Lung microvascular endothelial cell (primary cell): ENCODE data around the gene TLE4. TPM values are rescaled to one million over a fixed set of nuclear protein-coding genes. Genes with fewer than 3 reads are reported as not detected.
"Not testable (repeated sequence)": the region's sequence is repeated elsewhere in the genome, so short reads cannot be mapped to it uniquely, and the experiment has no call there.

Experiments
- DNase-seq, 2 donors: peaks; one replicate each; pipeline versions ENCODE4 v3.0.0 to v3.0.0-alpha.2; 2010; ENCODE audit warnings: low read depth in 2 of 2
- total RNA-seq: library from RNA; depleted of rRNA; stranded (reverse); fragments of >200 nt; gene quantifications from 2 replicates; pipeline ENCODE4 v1.2.1, GENCODE V29; 2014

The TLE4 gene
- total RNA-seq, 1 donor from 2014 or later: 16.9 TPM

GRCh38 chr9:79603222-79603920 is 31.6 kb downstream of the TLE4 start:
- DNase-seq: no peak

GRCh38 chr9:79604149-79604548 is 32.4 kb downstream of the TLE4 start:
- DNase-seq: no peak

- no peak for DNase-seq
These were observed 33.3 kb downstream of the TLE4 start for GRCh38 chr9:79604921-79605562.

- DNase-seq: not testable (repeated sequence)
These were observed 34.8 kb downstream of the TLE4 start for GRCh38 chr9:79606529-79606928.

- no peak for DNase-seq
These were observed 37.8 kb downstream of the TLE4 start for GRCh38 chr9:79609468-79610018.

- DNase-seq: no peak
These were observed 38.4 kb downstream of the TLE4 start for GRCh38 chr9:79610019-79610631.

GRCh38 chr9:79610791-79611614 is 39.2 kb downstream of the TLE4 start:
- no peak for DNase-seq

DNA sequence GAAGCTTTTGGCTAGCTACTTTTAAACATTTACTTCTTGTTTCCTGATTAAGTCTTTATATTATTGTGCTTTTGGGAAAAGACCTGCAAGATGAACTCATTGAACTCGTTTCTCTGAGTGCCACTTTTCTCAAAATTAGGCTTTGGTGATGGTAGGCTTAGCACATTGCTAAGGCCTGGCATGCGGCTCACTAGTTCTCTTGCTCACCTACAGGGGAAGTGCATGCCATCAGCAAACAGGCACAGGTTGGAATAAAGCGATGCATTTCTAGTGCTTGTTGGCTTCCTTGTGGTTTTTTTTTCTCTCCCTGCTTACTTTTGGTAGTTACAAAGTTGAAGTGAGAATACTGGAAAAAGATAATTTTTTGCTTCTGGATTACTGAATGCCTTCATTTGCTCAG is 41.4 kb downstream of the TLE4 start:
- no peak for DNase-seq

- DNase-seq: no peak
These were observed 43.3 kb downstream of the TLE4 start for GRCh38 chr9:79615038-79615437.

DNA sequence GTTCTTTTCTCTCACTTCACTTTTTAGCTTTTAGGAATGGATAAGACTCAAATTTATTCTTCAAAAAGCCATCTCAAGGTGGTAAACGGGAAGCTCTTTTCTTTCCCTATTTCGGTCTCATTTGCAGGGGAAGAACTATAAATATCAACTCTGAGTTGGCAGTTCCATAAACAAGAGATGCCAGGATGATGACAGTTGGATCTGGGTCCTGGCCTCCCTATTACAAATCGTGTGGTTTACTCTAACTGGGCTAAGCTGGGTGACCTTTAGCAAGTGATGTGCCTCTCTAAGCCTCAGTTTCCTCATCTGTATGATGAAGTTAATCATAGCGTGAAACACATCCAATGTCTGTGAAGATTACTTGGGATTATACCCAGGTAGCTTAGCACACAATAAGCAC is 44.2 kb downstream of the TLE4 start:
- DNase-seq: no peak

DNA sequence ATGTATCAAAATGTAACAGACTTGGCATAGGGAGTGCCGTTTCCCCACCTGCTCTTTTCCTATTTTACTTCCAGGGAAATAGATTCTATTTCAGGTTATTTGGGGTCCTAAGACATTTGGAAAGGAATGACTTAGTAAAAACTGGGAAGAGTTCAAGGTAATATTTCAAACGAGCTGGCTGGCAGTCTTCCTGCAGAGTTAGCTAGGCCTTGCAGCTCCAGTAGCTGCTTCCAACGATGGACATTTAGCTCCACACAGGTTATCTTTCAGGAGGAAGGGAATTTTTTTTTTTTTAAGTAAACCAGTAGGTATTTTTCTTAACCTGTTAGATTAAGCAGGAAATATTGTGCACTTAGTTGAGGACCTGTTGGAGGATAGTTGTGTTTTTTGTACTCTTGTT is 45.2 kb downstream of the TLE4 start:
- DNase-seq: no peak

GRCh38 chr9:79617395-79617794 is 45.6 kb downstream of the TLE4 start:
- DNase-seq: no peak

- no peak for DNase-seq
These were observed 48.2 kb downstream of the TLE4 start for GRCh38 chr9:79619930-79620329.

GRCh38 chr9:79621916-79622575 is 50.3 kb downstream of the TLE4 start:
- no peak for DNase-seq

- DNase-seq: peak; percentile 70 to 74
These were observed 52.3 kb downstream of the TLE4 start for GRCh38 chr9:79623799-79624721.

DNA sequence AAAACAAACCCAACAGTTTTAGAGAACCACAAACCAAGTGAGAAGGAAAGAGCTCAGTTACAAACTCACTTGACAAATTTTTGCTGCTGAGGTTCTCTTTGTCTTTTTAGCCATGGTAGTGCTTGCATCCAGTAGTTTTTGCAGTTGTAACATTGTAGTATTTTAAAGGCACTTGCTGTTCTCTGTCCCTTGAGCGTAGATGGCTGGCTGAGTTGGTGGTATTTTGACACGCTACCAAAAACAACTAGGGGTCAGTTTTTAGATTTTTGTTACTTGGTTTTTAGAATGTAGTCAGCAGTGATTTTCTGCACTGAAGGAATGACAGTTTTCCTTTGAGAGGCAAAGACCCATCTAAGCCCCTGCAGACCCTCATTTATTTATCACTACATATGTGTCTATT is 58.0 kb downstream of the TLE4 start:
- no peak for DNase-seq

DNA sequence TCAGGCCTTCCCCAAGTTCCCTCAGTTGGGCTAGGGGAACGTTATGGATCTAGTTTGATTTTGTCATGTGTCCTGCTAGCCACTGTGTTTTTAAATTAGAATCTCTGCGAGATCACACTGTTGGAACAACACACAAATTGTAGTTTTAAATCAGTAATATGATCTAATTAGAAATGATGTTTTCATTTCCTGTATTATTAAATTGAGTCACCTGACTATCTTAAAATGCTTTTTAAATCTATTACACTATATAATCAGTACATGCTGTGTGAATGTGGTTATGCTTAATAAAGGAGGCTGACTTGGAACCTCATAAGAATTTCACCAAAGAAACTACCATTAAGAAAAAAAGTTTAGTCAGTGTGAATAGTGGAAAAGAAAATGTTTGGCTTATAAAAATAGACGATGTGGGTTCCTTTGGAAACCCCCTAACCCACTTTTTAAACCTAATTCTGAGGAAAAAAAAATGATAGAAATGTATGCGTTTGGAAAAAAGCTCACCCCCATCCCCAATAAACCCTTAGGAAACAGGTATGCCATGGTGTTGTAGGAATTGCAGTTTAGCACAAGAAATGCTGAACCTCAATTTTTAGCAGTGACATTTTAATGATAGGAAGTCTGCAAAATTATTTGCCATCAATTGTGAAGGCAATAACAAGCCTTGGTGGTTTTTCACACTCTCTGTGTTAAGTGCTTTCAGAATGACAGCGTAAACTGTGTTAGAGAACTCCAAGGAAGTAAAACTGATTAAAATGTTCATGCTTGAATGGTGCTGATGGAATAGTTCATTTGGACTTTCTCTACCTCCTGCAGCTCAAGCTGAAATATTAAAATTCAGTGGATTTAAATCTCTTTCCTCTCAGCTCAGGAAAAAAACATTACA is 59.0 kb downstream of the TLE4 start:
- no peak for DNase-seq

DNA sequence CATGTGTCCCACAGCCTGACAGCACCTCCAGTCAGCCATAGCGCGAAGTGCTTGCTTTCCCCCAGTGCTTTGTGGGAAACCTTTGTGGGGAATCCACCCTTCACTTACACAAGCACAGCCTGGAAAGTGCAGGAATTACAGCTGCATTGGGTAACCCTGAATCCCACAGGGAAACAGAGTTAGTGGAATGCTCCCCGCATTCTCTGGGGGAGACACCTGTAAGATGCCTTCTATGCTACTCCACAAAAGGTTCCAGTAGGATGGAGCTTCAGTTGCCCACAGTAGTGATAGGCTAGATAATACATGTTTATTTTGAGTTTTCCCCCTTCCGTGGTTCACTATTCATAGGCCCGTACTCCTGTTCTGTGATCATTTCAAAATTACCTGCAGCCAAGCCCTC is 60.3 kb downstream of the TLE4 start:
- no peak for DNase-seq

GRCh38 chr9:79632705-79633104 is 60.9 kb downstream of the TLE4 start:
- no peak for DNase-seq
